ENCODE results near the gene C1orf115.
A peak's percentile ranks its signal among the peaks of the same experiment; 100 is the strongest.
"Not testable (repeated sequence)": the region's sequence is repeated elsewhere in the genome, so short reads cannot be mapped to it uniquely, and the experiment has no call there.

C1orf115 gene

GRCh38 chr1:220690140-220691052, at the start of gene C1orf115:
TSS of gene C1orf115 (plus strand) at chr1:220690363. CDS start at chr1:220690403, 40 bp downstream.
- peak; percentile 70 for DNase-seq

- no peak for DNase-seq
Observed at GRCh38 chr1:220642285-220642684, 47.9 kb upstream of the C1orf115 start.

- DNase-seq: no peak
Observed at GRCh38 chr1:220652995-220653394, 37.2 kb upstream of the C1orf115 start.

- DNase-seq: no peak
Observed at GRCh38 chr1:220655509-220655908, 34.7 kb upstream of the C1orf115 start.

- DNase-seq: no peak
Observed at GRCh38 chr1:220655961-220656740, 34.0 kb upstream of the C1orf115 start.

- no peak for DNase-seq
Observed at GRCh38 chr1:220666349-220666748, 23.8 kb upstream of the C1orf115 start.

- no peak for DNase-seq
Observed at GRCh38 chr1:220669005-220669404, 21.2 kb upstream of the C1orf115 start.

GRCh38 chr1:220670365-220670764, 19.8 kb upstream of the C1orf115 start:
- DNase-seq: no peak

- no peak for DNase-seq
Observed at GRCh38 chr1:220673921-220674320, 16.2 kb upstream of the C1orf115 start.

GRCh38 chr1:220677251-220677650, 12.9 kb upstream of the C1orf115 start:
- DNase-seq: no peak

GRCh38 chr1:220680085-220680687, 10.0 kb upstream of the C1orf115 start:
- peak; percentile 43 for DNase-seq

GRCh38 chr1:220681220-220681880, 8.8 kb upstream of the C1orf115 start:
- DNase-seq: no peak

GRCh38 chr1:220682901-220683576, 7.1 kb upstream of the C1orf115 start:
- DNase-seq: no peak

- DNase-seq: not testable (repeated sequence)
Observed at GRCh38 chr1:220683716-220684115, 6.4 kb upstream of the C1orf115 start.

GRCh38 chr1:220684890-220685289, 5.3 kb upstream of the C1orf115 start:
- no peak for DNase-seq

- no peak for DNase-seq
Observed at GRCh38 chr1:220685879-220686278, 4.3 kb upstream of the C1orf115 start.

GRCh38 chr1:220687809-220688208, 2.4 kb upstream of the C1orf115 start:
- no peak for DNase-seq

- no peak for DNase-seq
Observed at GRCh38 chr1:220689666-220690065, 497 bp upstream of the C1orf115 start.

- no peak for DNase-seq
Observed at GRCh38 chr1:220691053-220691684, 1.0 kb downstream of the C1orf115 start.

- DNase-seq: peak; percentile 72
Observed at GRCh38 chr1:220692436-220693228, 2.5 kb downstream of the C1orf115 start.

GRCh38 chr1:220694866-220695382, 4.8 kb downstream of the C1orf115 start:
- no peak for DNase-seq
